Activated CD8-positive, alpha-beta memory T cell treated with anti-CD3 and anti-CD28 coated beads for 48 hours (primary cell): ENCODE results near the gene SLCO4A1.

Source experiments
- DNase-seq, 3 experiments: peaks; one replicate each; pipeline ENCODE4 v3.0.0-alpha.2; 2020; ENCODE audit warnings: low read depth in 2 of 3, low spot score in 2 of 3

Gene SLCO4A1

GRCh38 chr20:62664019-62664971, 22.0 kb downstream of the SLCO4A1 start:
- DNase-seq, result no peak

GRCh38 chr20:62665153-62665754, 23.0 kb downstream of the SLCO4A1 start:
- DNase-seq, result no peak

GRCh38 chr20:62665826-62666735, 23.8 kb downstream of the SLCO4A1 start:
- DNase-seq, result no peak

- DNase-seq, result no peak
Observed at GRCh38 chr20:62666736-62667529, 24.6 kb downstream of the SLCO4A1 start.

- DNase-seq, result no peak
Observed at GRCh38 chr20:62667530-62668440, 25.5 kb downstream of the SLCO4A1 start.

GRCh38 chr20:62668441-62669027, 26.2 kb downstream of the SLCO4A1 start:
- no peak for DNase-seq

GRCh38 chr20:62669249-62669648, 26.9 kb downstream of the SLCO4A1 start:
- DNase-seq, result no peak

GRCh38 chr20:62670156-62670555, 27.9 kb downstream of the SLCO4A1 start:
- DNase-seq, result no peak

GRCh38 chr20:62670998-62671397, 28.7 kb downstream of the SLCO4A1 start:
- no peak for DNase-seq

GRCh38 chr20:62671765-62672164, 29.5 kb downstream of the SLCO4A1 start:
- DNase-seq, result no peak

GRCh38 chr20:62674370-62674769, 32.1 kb downstream of the SLCO4A1 start:
- DNase-seq, result no peak

GRCh38 chr20:62675156-62675876, 33.0 kb downstream of the SLCO4A1 start:
- DNase-seq, result no peak

- no peak for DNase-seq
Observed at GRCh38 chr20:62675877-62676260, 33.6 kb downstream of the SLCO4A1 start.

- DNase-seq, result no peak
Observed at GRCh38 chr20:62676976-62677375, 34.7 kb downstream of the SLCO4A1 start.

- DNase-seq, result no peak
Observed at GRCh38 chr20:62677678-62678077, 35.4 kb downstream of the SLCO4A1 start.

GRCh38 chr20:62678553-62678952, 36.2 kb downstream of the SLCO4A1 start:
- DNase-seq, result no peak

GRCh38 chr20:62679978-62680589, 37.8 kb downstream of the SLCO4A1 start:
- no peak for DNase-seq

GRCh38 chr20:62682912-62683517, 40.7 kb downstream of the SLCO4A1 start:
- DNase-seq, result no peak
